AG04449 (cell line): ENCODE results near the gene AMIGO3.

Experiments used
- CTCF ChIA-PET: fragments of 350-600 bp; formaldehyde crosslinking; extraction: SDS; loops from one replicate; lab custom pipeline; 2021; ENCODE audit warnings: antibody characterized with exemption; lab: Yijun Ruan, JAX
- POLR2A ChIA-PET: fragments of 400-600, 350-600 bp; formaldehyde crosslinking; extraction: SDS; loops from one replicate; lab custom pipeline; 2020; ENCODE audit warnings: antibody characterized with exemption, inconsistent platforms; lab: Yijun Ruan, JAX
- DNase-seq: peaks from one replicate; pipeline ENCODE4 v3.0.0-alpha.2; 2010; ENCODE audit warnings: low read depth, low spot score
- H3K4me3 ChIP-seq: 2 replicates; pipeline ENCODE4 v1.5.1; 2011; ENCODE audit warnings: low read depth, mild to moderate bottlenecking, control low read depth, low read length
- CTCF ChIP-seq: IDR thresholded peaks from one replicate; pipeline ENCODE4 v1.5.1; 2011; ENCODE audit warnings: mild to moderate bottlenecking, moderate library complexity, low read length, control low read depth, inconsistent platforms; ENCODE audit not compliant: insufficient read depth; ENCODE audit errors: missing control alignments

Gene AMIGO3

GRCh38 chr3:49723296-49723627 lies 3.8 kb upstream of the AMIGO3 start:
- TF ChIP-seq CTCF, result no peak
- H3K4me3 ChIP-seq, result peak overlapping the region; percentile 95
- no peak for DNase-seq
- POLR2A ChIA-PET, result interaction anchor here (1.2 kb wide), 2 partner anchors 8 to 10 kb away, joined by 3 to 5 read pairs; no protein-coding TSS in a partner anchor
- CTCF ChIA-PET, result interaction anchor here (1.0 to 1.1 kb wide), 3 partner anchors 24 to 116 kb away, joined by 3 read pairs; partner anchors contain the start of gene INKA1

- no peak for TF ChIP-seq CTCF
- POLR2A ChIA-PET, result no interaction called here
- CTCF ChIA-PET, result interaction anchor here (1.0 to 1.1 kb wide), 3 partner anchors 23 to 117 kb away, joined by 3 read pairs; partner anchors contain the start of gene INKA1
- H3K4me3 ChIP-seq, result peak overlapping the region; percentile 95
- DNase-seq, result no peak
These were observed 3.4 kb upstream of the AMIGO3 start for GRCh38 chr3:49722896-49723295.

- DNase-seq, result no peak
- peak overlapping the region; percentile 95 for H3K4me3 ChIP-seq
- TF ChIP-seq CTCF, result no peak
- POLR2A ChIA-PET, result no interaction called here
- CTCF ChIA-PET, result interaction anchor here (1.0 to 2.6 kb wide), 4 partner anchors 23 to 118 kb away, joined by 3 to 21 read pairs (median 3); no protein-coding TSS in a partner anchor
These were observed 2.7 kb upstream of the AMIGO3 start for GRCh38 chr3:49721896-49722781.

GRCh38 chr3:49721596-49721895 lies 2.1 kb upstream of the AMIGO3 start:
- DNase-seq, result no peak
- CTCF ChIA-PET, result interaction anchor here (1.2 to 2.6 kb wide), 2 partner anchors 92 to 118 kb away, joined by 3 to 21 read pairs; no protein-coding TSS in a partner anchor
- TF ChIP-seq CTCF, result no peak
- no peak overlapping the region for H3K4me3 ChIP-seq
- POLR2A ChIA-PET, result no interaction called here

GRCh38 chr3:49720855-49721595 lies 1.5 kb upstream of the AMIGO3 start:
- CTCF ChIA-PET, result interaction anchor here (0.8 to 2.6 kb wide), 5 partner anchors 17 to 181 kb away, joined by 3 to 21 read pairs (median 3); no protein-coding TSS in a partner anchor
- POLR2A ChIA-PET, result no interaction called here
- DNase-seq, result no peak
- no peak for TF ChIP-seq CTCF
- no peak overlapping the region for H3K4me3 ChIP-seq

- CTCF ChIA-PET, result interaction anchor here (1.2 to 1.6 kb wide), 6 partner anchors 9 to 122 kb away, joined by 3 to 14 read pairs (median 4); partner anchors contain the start of gene INKA1
- TF ChIP-seq CTCF, result no peak
- H3K4me3 ChIP-seq, result peak overlapping the region; percentile 62
- POLR2A ChIA-PET, result no interaction called here
- no peak for DNase-seq
These were observed 648 bp downstream of the AMIGO3 start for GRCh38 chr3:49718858-49719213.
